ENCODE measurements around the gene OR2M4. TPM values are rescaled to one million over a fixed set of nuclear protein-coding genes. Genes with fewer than 3 reads are reported as not detected.
"Not testable (repeated sequence)": the region's sequence is repeated elsewhere in the genome, so short reads cannot be mapped to it uniquely, and the experiment has no call there.

Gene OR2M4
- total RNA-seq, 1 experiment from 2014 or later, result not detected

- Mint-ChIP-seq H3K4me1 (ENCODE audit: insufficient read depth, unreplicated experiment) (no peaks in the 10 kb centered on the region), H3K27ac (ENCODE audit: low read depth, unreplicated experiment) (no peak overlapping the region), H3K9me3 (ENCODE audit: unreplicated experiment) (peaks cover 15% of the 10 kb centered on the region), H3K36me3 (ENCODE audit: insufficient read depth, unreplicated experiment) (no peaks in the 10 kb centered on the region), H3K4me3 (ENCODE audit: unreplicated experiment) (no peak overlapping the region), H3K27me3 (ENCODE audit: insufficient read depth, unreplicated experiment) (no peaks in the 10 kb centered on the region)
- no TSS peak for BruUV-seq (replicated peaks)
- TF ChIP-seq, protein P1, sequence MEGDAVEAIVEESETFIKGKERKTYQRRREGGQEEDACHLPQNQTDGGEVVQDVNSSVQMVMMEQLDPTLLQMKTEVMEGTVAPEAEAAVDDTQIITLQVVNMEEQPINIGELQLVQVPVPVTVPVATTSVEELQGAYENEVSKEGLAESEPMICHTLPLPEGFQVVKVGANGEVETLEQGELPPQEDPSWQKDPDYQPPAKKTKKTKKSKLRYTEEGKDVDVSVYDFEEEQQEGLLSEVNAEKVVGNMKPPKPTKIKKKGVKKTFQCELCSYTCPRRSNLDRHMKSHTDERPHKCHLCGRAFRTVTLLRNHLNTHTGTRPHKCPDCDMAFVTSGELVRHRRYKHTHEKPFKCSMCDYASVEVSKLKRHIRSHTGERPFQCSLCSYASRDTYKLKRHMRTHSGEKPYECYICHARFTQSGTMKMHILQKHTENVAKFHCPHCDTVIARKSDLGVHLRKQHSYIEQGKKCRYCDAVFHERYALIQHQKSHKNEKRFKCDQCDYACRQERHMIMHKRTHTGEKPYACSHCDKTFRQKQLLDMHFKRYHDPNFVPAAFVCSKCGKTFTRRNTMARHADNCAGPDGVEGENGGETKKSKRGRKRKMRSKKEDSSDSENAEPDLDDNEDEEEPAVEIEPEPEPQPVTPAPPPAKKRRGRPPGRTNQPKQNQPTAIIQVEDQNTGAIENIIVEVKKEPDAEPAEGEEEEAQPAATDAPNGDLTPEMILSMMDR (IDR thresholded peaks at IDR 0.05; ENCODE audit: unreplicated experiment), result no peak
- intact Hi-C loops (cut with micrococcal nuclease), result no loop called here
- CTCF ChIA-PET, result interaction anchor here (0.6 to 4.2 kb wide), 6 partner anchors 10 to 612 kb away, joined by 3 to 26 read pairs (median 3); no protein-coding TSS in a partner anchor
- DNase-seq (ENCODE audit: unreplicated experiment), result no peak
- POLR2A ChIA-PET, result no interaction called here
Observed at GRCh38 chr1:248229360-248229908, 1.8 kb upstream of the OR2M4 start.

DNA sequence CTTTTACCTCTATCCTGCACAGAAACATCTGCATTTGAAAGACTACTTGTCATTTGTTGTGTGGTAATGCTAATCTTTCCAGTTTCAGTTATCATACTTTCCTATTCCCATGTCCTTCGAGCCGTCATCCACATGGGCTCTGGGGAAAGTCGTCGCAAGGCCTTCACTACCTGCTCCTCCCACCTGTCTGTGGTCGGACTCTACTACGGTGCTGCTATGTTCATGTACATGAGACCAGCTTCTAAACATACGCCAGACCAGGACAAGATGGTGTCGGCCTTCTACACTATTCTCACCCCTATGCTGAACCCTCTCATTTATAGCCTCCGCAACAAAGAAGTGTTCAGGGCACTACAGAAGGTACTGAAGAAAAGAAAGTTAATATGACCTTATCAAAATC is 8.3 kb downstream of the OR2M4 start:
- H3K4me3 Mint-ChIP-seq (ENCODE audit: unreplicated experiment), result no peak overlapping the region

GRCh38 chr1:248243204-248243603 is 12.0 kb downstream of the OR2M4 start:
- H3K4me3 Mint-ChIP-seq (ENCODE audit: unreplicated experiment), result peak overlapping the region; percentile 64
- no peaks in the 10 kb centered on the region for H3K9me3 Mint-ChIP-seq (ENCODE audit: unreplicated experiment)

More for the DNA sequence above, 8.3 kb downstream of the OR2M4 start:
- Mint-ChIP-seq H3K27ac (ENCODE audit: low read depth, unreplicated experiment) (no peak overlapping the region), H3K36me3 (ENCODE audit: insufficient read depth, unreplicated experiment) (no peaks in the 10 kb centered on the region), H3K4me1 (ENCODE audit: insufficient read depth, unreplicated experiment) (peaks cover 8% of the 10 kb centered on the region), H3K27me3 (ENCODE audit: insufficient read depth, unreplicated experiment) (no peaks in the 10 kb centered on the region), H3K9me3 (ENCODE audit: unreplicated experiment) (peaks cover 7% of the 10 kb centered on the region)
- no peak for DNase-seq (ENCODE audit: unreplicated experiment)
- TF ChIP-seq, protein P1 (IDR thresholded peaks at IDR 0.05; ENCODE audit: unreplicated experiment), result no peak
- POLR2A ChIA-PET, result interaction anchor here (1.2 kb wide), 1 partner anchor 10 kb away, joined by 5 read pairs; no protein-coding TSS in a partner anchor
- intact Hi-C loops (cut with micrococcal nuclease), result loop anchor here (5.0 kb wide), 1 partner anchor 537 kb away; no protein-coding TSS in a partner anchor
- BruUV-seq (replicated peaks), result no TSS peak
- CTCF ChIA-PET, result interaction anchor here (0.6 to 2.6 kb wide), 6 partner anchors 9 to 565 kb away, joined by 3 to 9 read pairs (median 4); no protein-coding TSS in a partner anchor

DNA sequence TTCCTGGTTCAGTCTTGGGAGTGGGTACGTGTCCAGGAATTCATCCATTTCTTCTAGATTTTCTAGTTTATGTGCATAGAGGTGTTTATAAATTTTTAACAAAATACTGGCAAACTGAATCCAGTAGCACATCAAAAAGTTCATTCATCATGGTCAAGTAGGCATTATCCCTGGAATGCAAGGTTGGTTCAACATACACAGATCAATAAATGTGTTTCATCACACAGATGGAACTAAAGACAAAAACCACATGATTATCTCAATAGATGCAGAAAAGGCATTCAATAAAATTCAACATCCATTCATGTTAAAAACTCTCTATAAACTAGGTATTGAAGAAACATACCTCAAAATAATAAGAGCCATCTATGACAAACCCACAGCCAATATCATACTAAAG is 28.1 kb downstream of the OR2M4 start:
- POLR2A ChIA-PET, result interaction anchor here (0.6 kb wide), 1 partner anchor 211 kb away, joined by 3 read pairs; no protein-coding TSS in a partner anchor
- H3K36me3 Mint-ChIP-seq (ENCODE audit: insufficient read depth, unreplicated experiment); H3K4me3 Mint-ChIP-seq (ENCODE audit: unreplicated experiment); H3K4me1 Mint-ChIP-seq (ENCODE audit: insufficient read depth, unreplicated experiment); H3K27ac Mint-ChIP-seq (ENCODE audit: low read depth, unreplicated experiment); H3K27me3 Mint-ChIP-seq (ENCODE audit: insufficient read depth, unreplicated experiment); DNase-seq (ENCODE audit: unreplicated experiment); intact Hi-C loops (cut with micrococcal nuclease); BruUV-seq (replicated peaks): not testable (repeated sequence)
- CTCF ChIA-PET, result interaction anchor here (0.6 to 0.7 kb wide), 2 partner anchors 662 to 982 kb away, joined by 3 read pairs; no protein-coding TSS in a partner anchor
- H3K9me3 Mint-ChIP-seq (ENCODE audit: unreplicated experiment), result peaks cover 20% of the 10 kb centered on the region

More at GRCh38 chr1:248243204-248243603, 12.0 kb downstream of the OR2M4 start:
- TF ChIP-seq, protein P1 (IDR thresholded peaks at IDR 0.05; ENCODE audit: unreplicated experiment), result peak; percentile 92
- H3K36me3 Mint-ChIP-seq (ENCODE audit: insufficient read depth, unreplicated experiment), result no peaks in the 10 kb centered on the region
- DNase-seq (ENCODE audit: unreplicated experiment), result peak; percentile 67
- POLR2A ChIA-PET, result interaction anchor here (1.0 to 1.4 kb wide), 2 partner anchors 22 to 595 kb away, joined by 3 read pairs; partner anchors contain the start of gene ZNF672
- no peak overlapping the region for H3K27ac Mint-ChIP-seq (ENCODE audit: low read depth, unreplicated experiment)
- CTCF ChIA-PET, result interaction anchor here (0.6 to 3.2 kb wide), 51 partner anchors 8 to 1273 kb away, joined by 3 to 26 read pairs (median 4); partner anchors contain the start of genes OR13G1, OR2AJ1, OR2M3 and OR2M4
- H3K27me3 Mint-ChIP-seq (ENCODE audit: insufficient read depth, unreplicated experiment), result no peaks in the 10 kb centered on the region
- intact Hi-C loops (cut with micrococcal nuclease), result loop anchor here (1.0 to 5.0 kb wide), 5 partner anchors 159 to 564 kb away; partner anchors contain the start of gene OR2T1
- peaks cover 13% of the 10 kb centered on the region for H3K4me1 Mint-ChIP-seq (ENCODE audit: insufficient read depth, unreplicated experiment)
- BruUV-seq (replicated peaks), result no TSS peak

Measured in MCF 10A (cell line).